GM18517 (cell line): ENCODE data around the gene PLAA.
"Not testable (repeated sequence)": the region's sequence is repeated elsewhere in the genome, so short reads cannot be mapped to it uniquely, and the experiment has no call there.

ENCODE experiments used
- ATAC-seq: cut with Tn5 transposase; IDR thresholded peaks from one replicate; pipeline ENCODE4 v1.9.1; 2021; ENCODE audit warnings: mild to moderate bottlenecking, moderate library complexity; ENCODE audit not compliant: unreplicated experiment

The PLAA gene

GRCh38 chr9:26935847-26936246 lies 11.2 kb downstream of the PLAA start:
- ATAC-seq, result no peak

GRCh38 chr9:26928902-26929495 lies 18.0 kb downstream of the PLAA start:
- no peak for ATAC-seq

GRCh38 chr9:26925609-26926008 lies 21.4 kb downstream of the PLAA start:
- no peak for ATAC-seq

- ATAC-seq, result no peak
Measured at GRCh38 chr9:26919698-26920097, 27.3 kb downstream of the PLAA start.

DNA sequence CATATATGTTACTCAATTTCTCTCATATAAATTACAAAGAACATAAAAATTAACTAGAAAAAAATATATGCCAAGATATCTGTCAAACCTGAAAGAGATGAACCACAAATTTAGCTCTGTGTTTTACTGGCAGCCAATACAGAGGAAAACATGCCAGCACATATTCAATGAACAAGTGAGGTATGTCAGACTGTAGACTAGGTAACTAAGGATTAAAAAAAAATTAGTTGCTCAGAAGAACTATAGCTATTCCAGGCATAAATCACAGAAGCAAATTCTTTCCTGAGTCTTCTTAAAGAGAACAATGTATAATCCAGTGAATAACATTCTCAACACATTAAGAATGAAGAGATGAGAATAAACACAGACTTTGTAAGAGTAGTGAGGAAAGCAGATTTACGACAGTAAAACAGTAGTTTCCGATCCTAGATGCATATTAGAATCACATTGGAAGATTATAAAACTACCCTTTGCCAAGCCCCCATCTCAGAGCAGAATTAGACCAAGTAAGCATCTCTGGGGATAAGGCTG lies 33.8 kb downstream of the PLAA start:
- ATAC-seq, result no peak

DNA sequence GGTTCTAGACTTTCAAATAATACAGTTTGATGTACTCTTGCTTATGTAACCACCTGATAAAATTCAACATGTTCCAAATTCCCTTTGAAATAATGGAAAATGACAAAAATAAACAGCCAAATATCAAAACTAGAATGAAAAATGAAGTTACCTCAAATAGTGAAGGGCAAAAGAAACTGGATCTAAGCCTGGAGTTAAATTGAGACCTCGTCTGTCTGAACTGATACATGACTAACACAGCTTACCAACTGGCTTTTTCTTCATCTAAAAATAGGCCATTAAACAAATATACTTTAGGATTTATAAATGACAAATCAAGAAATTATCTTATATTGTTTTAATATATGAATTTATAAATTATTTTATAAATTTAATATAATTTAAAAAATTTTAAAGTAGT lies 42.4 kb downstream of the PLAA start:
- no peak for ATAC-seq

GRCh38 chr9:26904070-26904469 lies 43.0 kb downstream of the PLAA start:
- no peak for ATAC-seq

GRCh38 chr9:26893030-26893676 lies 53.9 kb downstream of the PLAA start:
- ATAC-seq, result no peak

- ATAC-seq, result peak; percentile 94
Measured at GRCh38 chr9:26892251-26893029, 54.6 kb downstream of the PLAA start, which contains the start of gene CAAP1. CAAP1 (minus strand) TSS chr9:26892802; CDS start chr9:26892715, 87 bp downstream.

GRCh38 chr9:26891726-26892125 lies 55.3 kb downstream of the PLAA start:
- ATAC-seq, result peak; percentile 3

DNA sequence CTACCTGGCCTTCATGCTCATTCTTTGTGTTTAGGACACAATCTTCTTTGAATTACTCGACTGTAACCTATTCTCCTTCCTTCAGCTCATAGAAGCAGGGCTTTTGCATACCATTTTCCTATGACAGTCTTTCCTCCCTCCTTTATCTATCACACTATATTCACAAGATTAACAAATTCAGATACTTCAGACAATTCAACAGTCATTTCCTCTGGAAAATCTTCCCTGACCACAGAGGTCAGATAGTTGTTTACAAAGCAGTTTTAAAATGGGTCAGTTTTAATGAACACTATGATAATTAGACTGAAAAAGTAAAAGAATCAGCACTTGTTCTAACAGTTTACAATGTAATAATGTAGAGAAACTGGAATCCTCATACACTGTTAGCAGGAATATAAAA lies 58.8 kb downstream of the PLAA start:
- ATAC-seq, result no peak

DNA sequence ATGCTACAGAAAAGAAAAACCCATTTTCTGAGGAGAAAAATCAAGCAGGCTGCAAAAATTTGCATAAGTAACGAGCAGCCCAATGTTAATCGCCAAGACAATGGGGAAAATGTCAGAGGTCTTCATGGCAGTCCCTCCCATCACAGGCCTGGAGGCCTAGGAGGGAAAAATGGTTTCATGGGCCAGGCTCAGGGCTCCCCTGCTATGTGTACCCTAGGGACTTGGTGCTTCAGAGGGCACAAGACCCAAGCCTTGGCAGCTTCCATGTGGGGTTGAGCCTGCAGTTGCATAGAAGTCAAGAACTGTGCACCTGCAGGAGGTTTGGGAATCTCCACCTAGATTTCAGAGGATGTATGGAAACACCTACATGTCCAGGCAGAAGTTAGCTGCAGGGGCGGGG lies 64.9 kb downstream of the PLAA start:
- no peak for ATAC-seq

GRCh38 chr9:26880262-26880661 lies 66.8 kb downstream of the PLAA start:
- ATAC-seq, result no peak

GRCh38 chr9:26875155-26875554 lies 71.9 kb downstream of the PLAA start:
- ATAC-seq, result not testable (repeated sequence)

- ATAC-seq, result no peak
Measured at GRCh38 chr9:26870292-26870691, 76.8 kb downstream of the PLAA start.

GRCh38 chr9:26863074-26863473 lies 84.0 kb downstream of the PLAA start:
- ATAC-seq, result no peak

DNA sequence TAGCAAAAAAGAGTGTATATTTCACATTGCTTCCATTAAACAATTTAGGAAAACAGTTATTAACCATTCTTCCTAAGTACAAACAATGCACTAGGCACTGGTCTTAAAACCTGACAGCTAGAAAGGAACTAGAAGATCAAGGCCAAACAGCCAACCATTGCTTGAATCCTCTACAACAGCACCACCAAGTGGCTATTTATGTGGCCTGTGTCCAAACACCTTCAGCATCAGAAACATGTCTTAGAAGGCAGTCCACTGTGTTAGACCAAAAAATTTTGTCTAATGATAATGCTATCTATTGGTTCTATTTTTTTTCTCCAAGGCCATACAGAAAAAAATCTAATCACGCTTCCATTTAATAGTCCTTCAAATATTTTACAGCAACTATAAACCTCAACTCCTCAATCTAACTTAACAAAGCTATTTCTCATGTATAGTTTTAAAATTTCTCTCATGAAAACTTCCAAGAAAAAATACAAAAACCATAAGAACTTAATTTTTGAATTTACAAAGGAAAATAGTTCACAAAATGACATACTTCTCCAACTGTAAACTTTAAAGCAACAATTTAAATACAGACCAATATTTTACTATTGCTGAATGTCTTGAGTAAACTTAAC lies 90.5 kb downstream of the PLAA start:
- peak; percentile 70 for ATAC-seq
